Right atrium auricular region (tissue), 2 donors: ENCODE results near the gene EDIL3. TPM values are rescaled to one million over a fixed set of nuclear protein-coding genes. Genes with fewer than 3 reads are reported as not detected.

Experiments used
- DNase-seq: peaks from one replicate; pipeline ENCODE4 v3.0.0-alpha.2; 2019; ENCODE audit warnings: low spot score
- H3K27ac ChIP-seq, 2 donors: fragments of 200-600 bp; sonication (generic); 1 replicate in 1 of 2; 2 replicates in 1 of 2; pipeline ENCODE4 v1.5.1; 2016 to 2019
- H3K27me3 ChIP-seq, 2 donors: fragments of 200-600 bp; sonication (generic); one replicate each; pipeline versions ENCODE4 v1.5.1 to v1.6.0; 2017 to 2019
- H3K36me3 ChIP-seq: fragments of 200-600 bp; sonication (generic); one replicate; pipeline ENCODE4 v1.5.1; 2016
- H3K4me1 ChIP-seq, 2 donors: fragments of 200-600 bp; sonication (generic); one replicate each; pipeline versions ENCODE4 v1.5.1 to v1.6.0; 2017 to 2019
- H3K4me3 ChIP-seq, 2 donors: fragments of 200-600 bp; sonication (generic); 1 replicate in 1 of 2; 2 replicates in 1 of 2; pipeline ENCODE4 v1.5.1; 2017 to 2019; ENCODE audit warnings: mild to moderate bottlenecking in 1 of 2, moderate library complexity in 1 of 2
- H3K9me3 ChIP-seq, 2 donors: fragments of 200-600 bp; sonication (generic); one replicate each; pipeline ENCODE4 v1.5.1; 2019
- total RNA-seq, 2 donors: library from RNA; depleted of rRNA; stranded (reverse); fragments of >200 nt; gene quantifications; one replicate each; pipeline ENCODE4 v1.1.0, GENCODE V29; 2016
- TF ChIP-seq, protein P1 (sequence below), 2 donors: fragments of 200-600 bp; sonication (generic); IDR thresholded peaks; one replicate each; pipeline ENCODE4 v1.5.1; 2019; ENCODE audit warnings: antibody characterized with exemption in 2 of 2

The EDIL3 gene
- total RNA-seq, 2 donors from 2014 or later: 9.0 to 10.8 TPM

GRCh38 chr5:83911367-83911919 lies 473.2 kb downstream of the EDIL3 start:
- H3K27me3 ChIP-seq: no peaks in the 10 kb centered on the region
- no peak overlapping the region for H3K4me3 ChIP-seq
- TF ChIP-seq, protein P1, sequence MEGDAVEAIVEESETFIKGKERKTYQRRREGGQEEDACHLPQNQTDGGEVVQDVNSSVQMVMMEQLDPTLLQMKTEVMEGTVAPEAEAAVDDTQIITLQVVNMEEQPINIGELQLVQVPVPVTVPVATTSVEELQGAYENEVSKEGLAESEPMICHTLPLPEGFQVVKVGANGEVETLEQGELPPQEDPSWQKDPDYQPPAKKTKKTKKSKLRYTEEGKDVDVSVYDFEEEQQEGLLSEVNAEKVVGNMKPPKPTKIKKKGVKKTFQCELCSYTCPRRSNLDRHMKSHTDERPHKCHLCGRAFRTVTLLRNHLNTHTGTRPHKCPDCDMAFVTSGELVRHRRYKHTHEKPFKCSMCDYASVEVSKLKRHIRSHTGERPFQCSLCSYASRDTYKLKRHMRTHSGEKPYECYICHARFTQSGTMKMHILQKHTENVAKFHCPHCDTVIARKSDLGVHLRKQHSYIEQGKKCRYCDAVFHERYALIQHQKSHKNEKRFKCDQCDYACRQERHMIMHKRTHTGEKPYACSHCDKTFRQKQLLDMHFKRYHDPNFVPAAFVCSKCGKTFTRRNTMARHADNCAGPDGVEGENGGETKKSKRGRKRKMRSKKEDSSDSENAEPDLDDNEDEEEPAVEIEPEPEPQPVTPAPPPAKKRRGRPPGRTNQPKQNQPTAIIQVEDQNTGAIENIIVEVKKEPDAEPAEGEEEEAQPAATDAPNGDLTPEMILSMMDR (IDR thresholded peaks at IDR 0.05): no peak
- H3K36me3 ChIP-seq: no peaks in the 10 kb centered on the region
- DNase-seq: no peak
- H3K4me1 ChIP-seq: no peaks in the 10 kb centered on the region
- no peak overlapping the region for H3K27ac ChIP-seq
- no peaks in the 10 kb centered on the region for H3K9me3 ChIP-seq

DNA sequence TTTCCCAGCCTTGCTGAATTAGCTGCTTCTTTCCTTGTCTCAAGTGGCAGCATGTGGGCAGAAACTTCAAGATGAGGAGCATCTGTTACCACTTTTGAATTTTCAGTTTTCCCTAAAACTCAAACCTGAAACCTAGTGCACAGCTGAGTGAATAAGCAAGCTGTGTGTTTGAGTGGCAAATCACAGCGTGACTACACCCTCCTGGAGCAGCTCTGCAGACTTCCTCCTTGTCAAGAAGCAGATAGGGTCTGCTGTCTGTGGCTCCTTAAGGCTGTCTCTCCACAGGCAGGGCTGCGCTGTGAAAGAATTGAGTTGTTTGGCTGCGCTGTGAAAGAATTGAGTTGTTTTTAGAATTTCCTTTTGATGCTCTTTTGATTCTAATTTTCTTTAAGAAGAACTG lies 484.4 kb downstream of the EDIL3 start:
- H3K9me3 ChIP-seq: no peaks in the 10 kb centered on the region
- TF ChIP-seq, protein P1 (IDR thresholded peaks at IDR 0.05): no peak
- no peaks in the 10 kb centered on the region for H3K27me3 ChIP-seq
- DNase-seq: no peak
- H3K4me3 ChIP-seq: no peak overlapping the region
- no peaks in the 10 kb centered on the region for H3K4me1 ChIP-seq
- H3K27ac ChIP-seq: no peak overlapping the region
- H3K36me3 ChIP-seq: no peaks in the 10 kb centered on the region

DNA sequence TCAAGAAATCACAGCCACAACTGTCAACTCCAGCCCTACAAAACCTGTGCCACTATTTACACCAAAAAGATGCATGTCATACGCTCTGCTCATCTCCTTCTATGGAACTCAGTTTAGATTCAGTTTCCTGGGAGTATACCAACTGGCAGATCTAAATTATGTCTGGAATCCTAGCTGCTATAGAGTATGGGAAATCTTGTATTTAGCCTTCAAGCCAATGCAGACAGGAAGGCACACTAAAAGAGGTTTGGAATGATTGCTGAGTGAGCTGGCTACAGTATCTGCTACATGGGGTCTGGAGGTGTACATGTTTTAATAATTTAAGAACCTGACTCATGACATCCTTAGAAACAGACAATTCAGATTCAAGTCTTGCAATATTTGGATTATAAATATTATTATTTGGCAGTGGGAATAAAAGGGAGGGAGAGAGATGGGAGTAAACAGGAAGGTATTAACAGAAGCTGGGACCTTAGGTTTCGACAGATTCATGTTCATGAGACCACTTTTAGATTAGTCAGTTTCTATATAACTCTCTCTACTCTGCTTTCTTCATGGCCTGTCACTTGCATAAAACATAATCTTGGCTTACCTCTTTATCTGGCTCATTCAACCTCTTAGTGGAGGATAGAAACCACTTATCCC lies 485.2 kb downstream of the EDIL3 start:
- TF ChIP-seq, protein P1 (IDR thresholded peaks at IDR 0.05): no peak
- Histone ChIP-seq H3K36me3 (no peaks in the 10 kb centered on the region), H3K27ac (no peak overlapping the region), H3K4me3 (no peak overlapping the region), H3K4me1 (no peaks in the 10 kb centered on the region), H3K9me3 (no peaks in the 10 kb centered on the region), H3K27me3 (no peaks in the 10 kb centered on the region)
- DNase-seq: no peak

GRCh38 chr5:83895860-83896259 lies 488.8 kb downstream of the EDIL3 start:
- Histone ChIP-seq H3K9me3 (no peaks in the 10 kb centered on the region), H3K27ac (no peak overlapping the region), H3K27me3 (no peaks in the 10 kb centered on the region), H3K4me1 (no peaks in the 10 kb centered on the region), H3K4me3 (no peak overlapping the region), H3K36me3 (no peaks in the 10 kb centered on the region)
- TF ChIP-seq, protein P1 (IDR thresholded peaks at IDR 0.05): no peak
- no peak for DNase-seq

GRCh38 chr5:83891261-83891660 lies 493.4 kb downstream of the EDIL3 start:
- no peaks in the 10 kb centered on the region for H3K36me3 ChIP-seq
- H3K4me3 ChIP-seq: no peak overlapping the region
- no peaks in the 10 kb centered on the region for H3K27me3 ChIP-seq
- DNase-seq: no peak
- H3K9me3 ChIP-seq: no peaks in the 10 kb centered on the region
- TF ChIP-seq, protein P1 (IDR thresholded peaks at IDR 0.05): no peak
- no peak overlapping the region for H3K27ac ChIP-seq
- H3K4me1 ChIP-seq: no peaks in the 10 kb centered on the region
